GM19025 (cell line): ENCODE results near the gene EDEM1.

Source experiments
- ATAC-seq: cut with Tn5 transposase; IDR thresholded peaks from one replicate; pipeline ENCODE4 v1.9.1; 2021; ENCODE audit warnings: mild to moderate bottlenecking, low read depth, moderate library complexity; ENCODE audit not compliant: unreplicated experiment

The EDEM1 gene

GRCh38 chr3:5264093-5264600 is 76.6 kb downstream of the EDEM1 start:
- no peak for ATAC-seq

DNA sequence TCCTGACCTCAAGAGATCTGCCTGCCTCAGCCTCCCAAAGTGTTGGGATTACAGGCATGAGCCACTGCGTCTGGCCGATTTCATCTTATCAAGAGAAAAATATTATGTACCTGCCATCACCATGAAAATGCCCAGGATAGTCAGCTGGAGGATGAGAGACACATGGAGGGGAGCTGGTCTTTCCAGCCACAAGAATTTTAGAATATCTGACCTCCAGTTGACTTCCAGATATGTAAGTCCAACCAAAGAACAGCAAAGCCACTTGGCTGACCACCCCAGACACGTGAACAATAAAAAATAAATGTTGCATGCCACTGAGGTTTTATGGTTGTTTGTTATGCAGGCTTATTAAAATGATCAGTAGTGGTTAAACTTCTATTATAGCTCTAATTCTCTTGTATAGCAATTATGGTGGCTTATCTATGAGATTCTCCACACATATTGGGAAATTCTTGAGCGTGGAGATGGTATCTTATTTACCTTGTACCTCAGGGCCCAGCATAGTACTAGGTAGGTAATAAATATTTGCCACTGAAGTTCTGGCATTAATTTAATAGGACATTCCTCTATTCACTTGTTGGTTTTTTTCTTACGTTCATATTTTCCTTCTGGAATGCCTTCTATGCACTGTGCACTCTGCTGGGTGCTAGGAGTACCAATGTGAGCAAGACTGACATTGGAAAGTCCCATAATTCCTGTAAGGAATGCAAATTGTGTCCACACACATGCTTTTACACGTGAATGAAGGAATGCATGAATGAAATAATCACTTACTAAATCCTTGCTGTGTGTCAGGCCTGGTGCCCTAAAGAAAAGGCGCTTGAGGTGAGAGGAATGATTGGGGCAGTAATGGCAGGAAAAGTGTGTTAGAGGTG is 77.6 kb downstream of the EDEM1 start:
- no peak for ATAC-seq

GRCh38 chr3:5267252-5267651 is 79.7 kb downstream of the EDEM1 start:
- no peak for ATAC-seq

DNA sequence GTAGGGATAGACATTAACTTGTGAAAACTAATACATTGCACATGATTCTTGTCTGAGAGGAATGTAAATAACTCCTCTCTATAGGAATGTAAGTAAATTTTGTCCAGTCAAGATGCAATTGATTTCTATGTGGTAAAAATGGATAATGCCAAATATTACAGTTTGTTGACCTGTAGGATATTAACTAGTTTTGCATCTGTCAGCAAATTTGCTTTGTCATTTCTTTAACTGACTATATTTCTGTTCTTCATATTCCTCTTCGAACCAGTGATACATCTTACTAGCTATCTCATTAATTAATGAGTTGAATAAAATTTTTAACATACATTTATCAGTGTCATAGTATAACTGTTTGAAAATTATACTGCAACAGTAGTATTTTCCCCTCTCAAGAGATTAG is 80.4 kb downstream of the EDEM1 start:
- no peak for ATAC-seq
